Stomach (tissue), 9 donors: ENCODE measurements around the gene COL25A1. TPM values are rescaled to one million over a fixed set of nuclear protein-coding genes. Genes with fewer than 3 reads are reported as not detected.

Source experiments
- DNase-seq, 2 donors: peaks; one replicate each; pipeline versions ENCODE4 v3.0.0 to v3.0.0-alpha.2; 2013 to 2019
- H3K27ac ChIP-seq, 5 donors: fragments of 200-600 bp in 4 of 5; sonication (generic) in 4 of 5; one replicate each; pipeline ENCODE4 v1.5.1; 2013 to 2019; ENCODE audit warnings: mild to moderate bottlenecking in 1 of 5, moderate library complexity in 1 of 5
- H3K27me3 ChIP-seq, 3 donors: fragments of 200-600 bp; sonication (generic); one replicate each; pipeline ENCODE4 v1.5.1; 2017 to 2019; ENCODE audit warnings: mixed run types in 1 of 3
- H3K36me3 ChIP-seq, 4 donors: fragments of 200-600 bp; sonication (generic); 1 replicate in 3 of 4; 2 replicates in 1 of 4; pipeline ENCODE4 v1.5.1; 2016 to 2019
- H3K4me1 ChIP-seq, 4 donors: fragments of 200-600 bp; sonication (generic); one replicate each; pipeline ENCODE4 v1.5.1; 2016 to 2019
- H3K4me3 ChIP-seq, 4 donors: fragments of 200-600 bp; sonication (generic) in 3 of 4; one replicate each; pipeline ENCODE4 v1.5.1; 2016 to 2019; ENCODE audit warnings: mild to moderate bottlenecking in 1 of 4
- H3K9me3 ChIP-seq, 4 donors: fragments of 200-600 bp; sonication (generic); one replicate each; pipeline ENCODE4 v1.5.1; 2016 to 2019
- CTCF ChIP-seq, 7 experiments: fragments of 450-650 bp in 4 of 7; fragments of 200-600 bp in 3 of 7; sonication (generic) in 3 of 7; IDR thresholded peaks; one replicate each; pipeline ENCODE4 v1.5.1; 2016 to 2019; ENCODE audit warnings: antibody characterized with exemption in 7 of 7, control low read depth in 2 of 7, mild to moderate bottlenecking in 1 of 7
- EP300 ChIP-seq: sonication (generic); formaldehyde crosslinking; IDR thresholded peaks from one replicate; pipeline ENCODE4 v1.6.1; 2017; ENCODE audit warnings: antibody characterized with exemption
- POLR2A ChIP-seq, 4 donors: fragments of 450-650 bp; IDR thresholded peaks; one replicate each; pipeline ENCODE4 v1.6.1; 2016; ENCODE audit warnings: antibody characterized with exemption in 4 of 4, control low read depth in 2 of 4, mild to moderate bottlenecking in 1 of 4, moderate library complexity in 1 of 4
- POLR2AphosphoS5 ChIP-seq, 3 donors: sonication (generic); formaldehyde crosslinking; IDR thresholded peaks; one replicate each; pipeline ENCODE4 v1.6.1; 2016; ENCODE audit warnings: antibody characterized with exemption in 3 of 3
- WGBS, 5 donors: extraction: QIAGEN DNeasy Blood & Tissue Kit in 3 of 5; methylation state at CpG; one replicate each; pipeline versions ENCODE4 v1.1.5 to v1.1.7; 2013 to 2018; 5-methylcytosine and 5-hydroxymethylcytosine counted together
- intact Hi-C: fragments of 100-400 bp; cut with DNase I; formaldehyde crosslinking; loops from one replicate; pipeline ENCODE4 v1.15.1; 2023; ENCODE audit warnings: low total_unique reads
- polyA plus RNA-seq, 3 donors: library from polyadenylated mRNA; stranded (reverse); fragments of 200-250 nt; gene quantifications; one replicate each; pipeline ENCODE4 v1.2.3, GENCODE V29; 2013
- total RNA-seq, 5 donors: library from RNA; depleted of rRNA; stranded (reverse); fragments of >200 nt; gene quantifications; one replicate each; pipeline versions ENCODE4 v1.1.0 to v1.2.3, GENCODE V29; 2014 to 2016
- donor health status: healthy with polysubstance abuse.
- donor health status: Bipolar disorder and iron deficiency.
- donor health status: healthy.

COL25A1 gene
- total and polyA plus RNA-seq, 8 donors, result 0.10 to 4.1 (median 1.5) TPM; not detected in 5

DNA sequence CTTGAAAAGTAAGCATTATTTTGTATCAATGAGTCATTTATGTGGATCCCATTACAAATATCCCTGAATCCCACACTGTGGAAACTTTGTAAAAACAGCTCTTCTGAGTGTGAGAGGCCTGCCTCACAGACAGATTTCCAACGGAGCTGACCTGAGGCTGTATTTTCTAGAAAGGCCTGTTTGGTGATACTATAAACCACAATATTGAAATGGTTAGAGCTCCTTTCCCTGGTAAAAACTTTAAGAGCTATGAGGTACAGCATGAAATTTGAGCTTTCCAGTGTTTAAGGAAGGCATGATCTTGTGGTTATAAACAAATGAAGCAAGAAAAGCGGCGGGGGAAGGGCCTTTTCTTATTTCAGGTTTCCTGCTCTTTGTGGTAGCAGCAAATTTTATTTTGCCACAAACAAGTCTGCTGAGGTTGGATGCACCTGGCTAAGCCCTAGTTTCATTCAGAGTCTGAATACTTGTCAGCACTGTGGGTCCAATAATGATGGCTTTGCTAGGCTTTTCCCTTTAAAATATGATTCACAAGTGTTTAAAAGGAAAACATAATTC lies 452.8 kb downstream of the COL25A1 start:
- no peak overlapping the region for H3K4me3 ChIP-seq
- intact Hi-C loops, result no loop called here
- DNase-seq, result peak in 1 of 2 donors; percentile 34
- H3K27ac ChIP-seq, result no peak overlapping the region
- H3K27me3 ChIP-seq, result no peaks in the 10 kb centered on the region
- H3K9me3 ChIP-seq, result no peaks in the 10 kb centered on the region
- 49 to 60% (median 50%) methylated on average over 3 of the region's 3 CpGs for WGBS, 5 donors
- TF ChIP-seq POLR2AphosphoS5 (IDR thresholded peaks at IDR 0.05) (no peak), POLR2A (IDR thresholded peaks at IDR 0.05) (no peak), CTCF (IDR thresholded peaks at IDR 0.05) (no peak), EP300 (no peak)
- H3K36me3 ChIP-seq, result no peaks in the 10 kb centered on the region
- no peaks in the 10 kb centered on the region for H3K4me1 ChIP-seq

DNA sequence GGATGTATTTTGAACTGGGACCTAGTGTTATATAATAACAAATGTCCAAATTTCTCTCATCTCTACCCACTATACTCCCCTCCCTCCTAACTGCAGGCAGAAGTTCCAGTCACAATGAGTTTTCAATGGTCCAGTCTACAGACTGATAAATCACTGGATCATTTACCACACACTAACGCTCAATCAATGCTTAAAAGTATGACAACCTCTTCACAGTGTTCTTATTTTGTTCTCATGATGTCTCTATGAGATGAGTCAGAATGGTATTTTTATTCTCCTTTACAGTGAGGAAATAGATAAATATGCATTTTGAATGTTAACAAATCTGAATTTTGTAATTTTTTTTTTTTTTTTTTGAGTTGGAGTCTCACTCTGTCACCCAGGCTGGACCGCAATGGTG lies 455.9 kb downstream of the COL25A1 start:
- intact Hi-C loops, result no loop called here
- no peak for TF ChIP-seq POLR2A (IDR thresholded peaks at IDR 0.05)
- no peak for TF ChIP-seq EP300
- no peak for TF ChIP-seq POLR2AphosphoS5 (IDR thresholded peaks at IDR 0.05)
- no peak for TF ChIP-seq CTCF (IDR thresholded peaks at IDR 0.05)
- Histone ChIP-seq H3K9me3 (no peaks in the 10 kb centered on the region), H3K4me1 (no peaks in the 10 kb centered on the region), H3K4me3 (no peak overlapping the region), H3K27me3 (no peaks in the 10 kb centered on the region), H3K27ac (no peak overlapping the region), H3K36me3 (no peaks in the 10 kb centered on the region)
- WGBS, 5 donors, result 73 to 99% (median 96%) methylated on average over 2 of the region's 2 CpGs
- no peak for DNase-seq

GRCh38 chr4:108840426-108840975 lies 462.0 kb downstream of the COL25A1 start:
- intact Hi-C loops, result no loop called here

DNA sequence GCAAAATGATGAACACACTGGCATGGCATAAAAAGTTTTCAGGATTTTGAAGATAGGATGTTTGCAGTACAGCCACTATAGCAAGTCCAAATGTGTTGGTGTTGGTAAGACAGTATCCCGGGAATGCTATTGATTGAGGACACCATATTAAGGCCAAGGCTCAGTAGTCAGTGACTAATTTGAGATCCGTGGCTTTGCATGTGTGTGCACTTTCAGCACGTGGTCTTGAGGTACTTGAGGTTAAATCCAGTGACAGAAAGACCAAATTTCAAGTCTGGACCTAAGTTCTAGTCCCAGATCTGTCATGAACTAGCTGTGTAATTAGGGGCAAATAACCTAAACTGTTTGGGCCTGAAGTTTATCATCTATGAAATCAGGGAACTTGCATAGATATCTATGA lies 463.1 kb downstream of the COL25A1 start:
- Histone ChIP-seq H3K27me3 (no peaks in the 10 kb centered on the region), H3K4me1 (no peaks in the 10 kb centered on the region), H3K27ac (no peak overlapping the region), H3K9me3 (no peaks in the 10 kb centered on the region), H3K4me3 (no peak overlapping the region), H3K36me3 (no peaks in the 10 kb centered on the region)
- WGBS, 5 donors, result 74 to 92% (median 82%) methylated on average over 3 of the region's 3 CpGs
- TF ChIP-seq POLR2A (IDR thresholded peaks at IDR 0.05), result no peak
- TF ChIP-seq POLR2AphosphoS5 (IDR thresholded peaks at IDR 0.05), result no peak
- TF ChIP-seq CTCF (IDR thresholded peaks at IDR 0.05), result no peak
- no peak for TF ChIP-seq EP300
- DNase-seq, result no peak
- intact Hi-C loops, result no loop called here

More at GRCh38 chr4:108840426-108840975, 462.0 kb downstream of the COL25A1 start:
- Histone ChIP-seq H3K4me1 (no peaks in the 10 kb centered on the region), H3K27ac (no peak overlapping the region), H3K27me3 (no peaks in the 10 kb centered on the region), H3K36me3 (no peaks in the 10 kb centered on the region), H3K4me3 (no peak overlapping the region), H3K9me3 (no peaks in the 10 kb centered on the region)
- no peak for DNase-seq
- TF ChIP-seq CTCF (IDR thresholded peaks at IDR 0.05) (no peak), EP300 (no peak), POLR2A (IDR thresholded peaks at IDR 0.05) (no peak)
